T-cell (primary cell): ENCODE data around the gene ATXN2. TPM values are rescaled to one million over a fixed set of nuclear protein-coding genes. Genes with fewer than 3 reads are reported as not detected.

Experiments
- ATAC-seq, 4 experiments: fragments of 200-7000 bp in 3 of 4; fragments of 150-1000 bp in 1 of 4; cut with Tn5 transposase; replicated peaks in 1 of 4; 1 replicate in 3 of 4; 2 replicates in 1 of 4; pipeline ENCODE4 v1.10.0; 2021; ENCODE audit warnings: moderate library complexity in 3 of 4, mild to moderate bottlenecking in 2 of 4, moderate number of reproducible peaks in 1 of 4
- CTCF ChIA-PET, 2 donors: fragments of 300-600 bp; sonication (Branson Sonifier 250); formaldehyde crosslinking; loops; one replicate each; lab custom pipeline; 2022; ENCODE audit warnings: antibody characterized with exemption in 2 of 2; lab: Charles Lee
- POLR2A ChIA-PET, 2 donors: fragments of 300-600 bp; sonication (Branson Sonifier 250); formaldehyde crosslinking; loops; one replicate each; lab custom pipeline; 2022; ENCODE audit warnings: antibody characterized with exemption in 2 of 2; lab: Charles Lee
- DNase-seq, 35 experiments: peaks; one replicate each; pipeline versions ENCODE4 v3.0.0 to v3.0.0-alpha.2; 2013 to 2023
- H3K27ac ChIP-seq: one replicate; pipeline ENCODE4 v1.5.1; 2013; ENCODE audit warnings: low read length
- H3K27me3 ChIP-seq, 2 experiments: replicated peaks in 1 of 2; 1 replicate in 1 of 2; 2 replicates in 1 of 2; pipeline versions ENCODE4 v1.6.1 to v1.7.0; 2013; ENCODE audit warnings: low read length in 1 of 2, mixed read lengths in 1 of 2; ENCODE audit not compliant: control insufficient read depth in 2 of 2, insufficient read depth in 2 of 2; ENCODE audit errors: extremely low read depth in 1 of 2
- H3K36me3 ChIP-seq, 2 donors: 1 replicate in 1 of 2; 2 replicates in 1 of 2; pipeline versions ENCODE4 v1.6.1 to v1.7.0; 2013; ENCODE audit warnings: low read length in 1 of 2; ENCODE audit not compliant: control insufficient read depth in 2 of 2, insufficient read depth in 1 of 2; ENCODE audit errors: extremely low read depth in 1 of 2
- H3K4me1 ChIP-seq, 2 experiments: 1 replicate in 1 of 2; 2 replicates in 1 of 2; pipeline versions ENCODE4 v1.6.1 to v1.7.0; 2013; ENCODE audit warnings: low read length in 2 of 2, mixed read lengths in 1 of 2; ENCODE audit not compliant: insufficient read depth in 2 of 2, control insufficient read depth in 1 of 2; ENCODE audit errors: extremely low read depth in 1 of 2
- H3K4me3 ChIP-seq, 2 donors: 1 replicate in 1 of 2; 2 replicates in 1 of 2; pipeline versions ENCODE4 v1.5.1 to v1.7.0; 2013; ENCODE audit warnings: mild to moderate bottlenecking in 2 of 2, low read length in 1 of 2, moderate library complexity in 1 of 2; ENCODE audit not compliant: control insufficient read depth in 1 of 2; ENCODE audit errors: extremely low read depth in 1 of 2
- H3K9me3 ChIP-seq: 2 replicates; pipeline ENCODE4 v1.7.0; 2013
- H3K27ac Mint-ChIP-seq, 2 donors: one replicate each; pipeline ENCODE4 v1.8.0; 2020 to 2021; ENCODE audit warnings: mild to moderate bottlenecking in 2 of 2, mixed read lengths in 2 of 2
- H3K27me3 Mint-ChIP-seq, 2 donors: one replicate each; pipeline ENCODE4 v1.8.0; 2021 to 2022; ENCODE audit warnings: mixed read lengths in 2 of 2
- H3K36me3 Mint-ChIP-seq: one replicate; pipeline ENCODE4 v1.8.0; 2021; ENCODE audit warnings: mixed read lengths
- H3K4me1 Mint-ChIP-seq, 3 donors: one replicate each; pipeline ENCODE4 v1.8.0; 2020 to 2022; ENCODE audit warnings: mixed read lengths in 3 of 3, mild to moderate bottlenecking in 1 of 3
- H3K4me3 Mint-ChIP-seq, 3 donors: one replicate each; pipeline ENCODE4 v1.8.0; 2020 to 2022; ENCODE audit warnings: mild to moderate bottlenecking in 3 of 3, mixed read lengths in 3 of 3, moderate library complexity in 3 of 3
- H3K9me3 Mint-ChIP-seq, 3 donors: one replicate each; pipeline ENCODE4 v1.8.0; 2020 to 2022; ENCODE audit warnings: mixed read lengths in 3 of 3
- WGBS: methylation state at CpG from one replicate; pipeline ENCODE4 v1.1.5; 2013; ENCODE audit warnings: missing lambda C conversion rate; ENCODE audit not compliant: insufficient coverage; 5-methylcytosine and 5-hydroxymethylcytosine counted together
- total RNA-seq, 35 experiments: library from RNA in 6 of 35; stranded (reverse) in 6 of 35; fragments of 120-200 nt in 1 of 35; gene quantifications; one replicate each; pipeline versions ENCODE4 v1.2.1 to v1.2.4 and lab custom pipeline; 2013 to 2026

ATXN2 gene
- total RNA-seq, 5 donors from 2014 or later (not counting 1 experiment from before 2014, with no cell fraction given), result 48.6 to 54.0 (median 50.3) TPM

GRCh38 chr12:111428728-111429175 is 170.4 kb downstream of the ATXN2 start:
- Mint-ChIP-seq H3K27ac (peak overlapping the region; percentile 96), H3K4me3 (peak overlapping the region in 2 of 3 donors; percentile 51 to 90), H3K9me3 (no peaks in the 10 kb centered on the region), H3K27me3 (no peaks in the 10 kb centered on the region), H3K4me1 (peaks cover 82 to 93% (median 89%) of the 10 kb centered on the region in 3 donors), H3K36me3 (peaks cover 7% of the 10 kb centered on the region)
- POLR2A ChIA-PET, result interaction anchor here in 1 of 2 donors (0.7 kb wide), 2 partner anchors 10 to 16 kb away, joined by 3 read pairs; no protein-coding TSS in a partner anchor
- H3K27me3 ChIP-seq, result no peaks in the 10 kb centered on the region
- H3K9me3 ChIP-seq, result no peaks in the 10 kb centered on the region
- peak in 1 of 4 experiments; percentile 4 for ATAC-seq
- H3K36me3 ChIP-seq, result no peaks in the 10 kb centered on the region
- H3K4me3 ChIP-seq, result peak overlapping the region in 1 of 2 donors; percentile 9
- DNase-seq, result peak in 2 of 35 experiments; percentile 42 to 44
- H3K4me1 ChIP-seq, result peaks cover 62 to 100% of the 10 kb centered on the region in 2 experiments
- 6% methylated on average over 3 of the region's 21 CpGs for WGBS
- H3K27ac ChIP-seq, result peak overlapping the region; percentile 100
- CTCF ChIA-PET, result interaction anchor here (0.7 to 3.2 kb wide), 3 partner anchors 23 to 70 kb away, joined by 4 to 24 read pairs (median 7); no protein-coding TSS in a partner anchor

DNA sequence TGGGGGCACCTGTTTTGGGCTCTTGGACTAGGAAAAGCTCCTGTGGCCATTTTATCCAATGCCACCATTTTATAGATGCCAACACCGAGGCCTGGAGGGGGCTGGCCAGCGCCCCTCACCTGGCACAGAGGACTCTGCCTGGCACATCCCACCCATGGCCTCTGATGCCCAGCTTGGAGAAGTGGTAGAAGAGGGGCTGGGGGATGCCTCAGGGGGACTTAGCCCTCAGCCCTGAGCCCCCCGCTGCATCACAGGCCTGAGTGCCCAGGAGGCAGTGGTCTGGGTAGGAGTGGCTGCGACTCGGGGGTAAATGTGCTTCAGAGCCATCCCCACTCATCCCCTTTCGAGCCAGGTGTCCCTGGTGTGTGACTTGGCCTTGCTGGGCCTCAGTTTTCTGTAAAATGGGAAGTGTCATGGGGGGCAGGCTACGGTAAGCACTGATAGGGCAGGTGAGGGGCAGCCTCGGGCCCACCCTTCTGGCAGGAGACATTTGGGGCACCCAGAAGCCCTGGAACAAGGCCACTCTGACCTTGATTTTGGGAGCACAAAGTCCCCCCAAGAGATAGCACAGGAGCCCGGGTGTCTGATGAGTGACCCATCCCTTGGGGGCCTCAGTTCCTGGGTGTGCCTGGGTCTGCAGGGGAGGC is 170.9 kb downstream of the ATXN2 start:
- Mint-ChIP-seq H3K27me3 (no peaks in the 10 kb centered on the region), H3K9me3 (no peaks in the 10 kb centered on the region), H3K36me3 (peaks cover 7% of the 10 kb centered on the region), H3K4me3 (peak overlapping the region in 2 of 3 donors; percentile 39 to 90), H3K27ac (peak overlapping the region; percentile 87 to 92), H3K4me1 (peaks cover 76 to 87% (median 83%) of the 10 kb centered on the region in 3 donors)
- 56% methylated on average over 3 of the region's 9 CpGs for WGBS
- ATAC-seq, result no peak
- Histone ChIP-seq H3K27ac (peak overlapping the region; percentile 100), H3K4me3 (peak overlapping the region in 1 of 2 donors; percentile 9), H3K36me3 (no peaks in the 10 kb centered on the region), H3K27me3 (no peaks in the 10 kb centered on the region), H3K4me1 (peaks cover 61 to 97% of the 10 kb centered on the region in 2 experiments), H3K9me3 (no peaks in the 10 kb centered on the region)
- ChIA-PET CTCF (interaction anchor here (1.9 to 4.3 kb wide), 2 partner anchors 23 to 24 kb away, joined by 13 to 31 read pairs; no protein-coding TSS in a partner anchor), POLR2A (interaction anchor here in 1 of 2 donors (0.7 kb wide), 1 partner anchor 11 kb away, joined by 3 read pairs; no protein-coding TSS in a partner anchor)
- DNase-seq, result no peak

DNA sequence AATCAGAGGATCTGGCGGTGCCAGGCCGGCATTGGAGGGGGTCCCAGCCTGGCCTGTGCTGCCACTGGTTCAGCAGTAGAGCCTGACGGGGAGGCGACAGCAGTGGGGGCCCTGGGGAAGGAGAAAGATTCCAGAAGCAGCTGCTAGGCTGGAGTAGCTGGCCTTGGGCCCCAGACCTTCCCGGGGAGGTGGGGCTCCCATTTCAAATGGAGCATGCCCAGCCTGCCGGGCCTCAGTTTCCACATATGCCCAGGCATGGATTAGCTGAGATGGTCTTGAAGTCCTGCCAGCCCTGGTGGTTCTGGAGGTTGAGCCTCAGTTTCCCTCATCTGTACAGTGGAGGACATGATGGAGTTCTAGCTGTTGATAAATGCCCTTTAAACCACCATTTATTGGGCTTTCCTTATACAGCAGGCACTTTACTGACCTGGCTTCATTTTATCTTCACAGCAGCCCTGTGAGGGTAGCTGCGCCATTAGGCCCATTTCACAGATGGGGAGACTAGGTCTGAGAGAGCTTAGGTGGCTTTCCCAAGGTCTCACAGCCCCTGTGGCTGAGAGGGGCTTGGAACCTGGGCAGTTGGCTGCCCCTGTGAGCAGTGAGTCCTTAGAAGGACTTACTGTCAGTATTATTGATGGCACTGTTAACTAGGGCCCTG is 171.6 kb downstream of the ATXN2 start:
- ChIA-PET POLR2A (interaction anchor here in 1 of 2 donors (0.7 kb wide), 1 partner anchor 11 kb away, joined by 3 read pairs; no protein-coding TSS in a partner anchor), CTCF (interaction anchor here (0.6 to 4.3 kb wide), 6 partner anchors 14 to 46 kb away, joined by 3 to 31 read pairs (median 8); no protein-coding TSS in a partner anchor)
- H3K4me3 ChIP-seq, result no peak overlapping the region
- Mint-ChIP-seq H3K9me3 (no peaks in the 10 kb centered on the region), H3K36me3 (peaks cover 6% of the 10 kb centered on the region), H3K4me3 (peak overlapping the region in 1 of 3 donors; percentile 90), H3K27ac (peak overlapping the region; percentile 87 to 92), H3K27me3 (no peaks in the 10 kb centered on the region), H3K4me1 (peaks cover 70 to 85% (median 81%) of the 10 kb centered on the region in 3 donors)
- no peaks in the 10 kb centered on the region for H3K27me3 ChIP-seq
- H3K9me3 ChIP-seq, result no peaks in the 10 kb centered on the region
- 100% methylated on average over 5 of the region's 7 CpGs for WGBS
- peaks cover 58 to 90% of the 10 kb centered on the region in 2 experiments for H3K4me1 ChIP-seq
- ATAC-seq, result no peak
- no peak for DNase-seq
- H3K36me3 ChIP-seq, result no peaks in the 10 kb centered on the region
- H3K27ac ChIP-seq, result peak overlapping the region; percentile 100

DNA sequence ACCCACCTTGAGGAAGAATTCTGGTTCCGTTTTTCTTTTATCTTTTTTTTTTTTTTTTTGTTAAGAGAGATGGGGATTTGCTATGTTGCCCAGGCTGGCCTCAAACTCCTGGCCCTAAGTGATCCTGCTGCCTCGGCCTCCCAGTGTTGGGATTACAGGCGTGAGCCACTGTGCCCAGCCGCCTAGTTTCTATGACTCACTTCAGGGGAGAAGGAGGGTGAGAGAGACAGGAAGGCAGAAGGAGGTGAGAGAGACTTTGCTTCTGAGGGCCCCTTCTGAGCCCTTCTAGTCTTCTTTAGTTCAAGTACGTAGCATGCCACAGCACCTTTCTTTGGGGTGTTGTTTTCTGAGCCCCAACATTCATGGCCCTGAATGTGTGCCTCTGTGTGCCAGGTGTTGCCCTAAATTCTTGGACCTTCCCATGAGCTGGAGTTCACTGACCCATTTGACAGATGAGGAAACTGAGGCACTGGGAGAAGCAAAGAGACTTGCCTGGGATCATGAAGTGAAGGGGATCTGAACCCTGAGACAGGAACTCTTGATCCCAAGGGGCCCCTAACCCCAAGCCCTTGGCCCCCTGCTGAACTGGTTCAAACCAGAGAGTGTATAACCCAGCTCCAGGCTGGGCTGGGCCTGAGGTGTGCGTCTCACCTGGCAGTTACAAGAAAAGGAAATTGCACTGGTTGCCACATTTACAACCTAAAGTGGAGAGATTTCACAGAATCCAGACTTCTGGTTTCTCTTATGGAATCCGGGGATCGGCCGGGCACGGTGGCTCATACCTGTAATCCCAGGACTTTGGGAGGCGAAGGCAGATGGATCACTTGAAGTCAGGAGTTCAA is 172.6 kb downstream of the ATXN2 start:
- Histone ChIP-seq H3K4me3 (no peak overlapping the region), H3K27ac (peak overlapping the region; percentile 84), H3K9me3 (no peaks in the 10 kb centered on the region), H3K36me3 (peaks cover 0 to 2% of the 10 kb centered on the region in 2 donors), H3K4me1 (peaks cover 52 to 81% of the 10 kb centered on the region in 2 experiments), H3K27me3 (no peaks in the 10 kb centered on the region)
- POLR2A ChIA-PET, result no interaction called here
- H3K36me3 Mint-ChIP-seq, result peaks cover 6% of the 10 kb centered on the region
- H3K4me1 Mint-ChIP-seq, result peaks cover 60 to 81% (median 76%) of the 10 kb centered on the region in 3 donors
- CTCF ChIA-PET, result interaction anchor here (0.5 to 4.3 kb wide), 9 partner anchors 14 to 51 kb away, joined by 3 to 31 read pairs (median 4); no protein-coding TSS in a partner anchor
- H3K27ac Mint-ChIP-seq, result peak overlapping the region; percentile 87 to 92
- DNase-seq (peak in 2 of 35 experiments; percentile 25 to 63), ATAC-seq (peak; percentile 28 to 58 (median 50))
- H3K9me3 Mint-ChIP-seq, result no peaks in the 10 kb centered on the region
- H3K4me3 Mint-ChIP-seq, result peak overlapping the region; percentile 28 to 90 (median 34)
- H3K27me3 Mint-ChIP-seq, result no peaks in the 10 kb centered on the region
- WGBS, result 64% methylated on average over 7 of the region's 11 CpGs

GRCh38 chr12:111425655-111426054 is 173.5 kb downstream of the ATXN2 start:
- peaks cover 10% of the 10 kb centered on the region for H3K36me3 Mint-ChIP-seq
- H3K4me3 Mint-ChIP-seq, result peak overlapping the region in 1 of 3 donors; percentile 90
- peak overlapping the region; percentile 87 to 92 for H3K27ac Mint-ChIP-seq
- Histone ChIP-seq H3K27me3 (no peaks in the 10 kb centered on the region), H3K36me3 (peaks cover 5 to 8% of the 10 kb centered on the region in 2 donors), H3K27ac (peak overlapping the region; percentile 84), H3K4me1 (peaks cover 45 to 72% of the 10 kb centered on the region in 2 experiments), H3K4me3 (peak overlapping the region in 1 of 2 donors; percentile 5), H3K9me3 (no peaks in the 10 kb centered on the region)
- ATAC-seq (no peak), DNase-seq (no peak)
- POLR2A ChIA-PET, result no interaction called here
- no peaks in the 10 kb centered on the region for H3K9me3 Mint-ChIP-seq
- no peaks in the 10 kb centered on the region for H3K27me3 Mint-ChIP-seq
- peaks cover 51 to 76% (median 70%) of the 10 kb centered on the region in 3 donors for H3K4me1 Mint-ChIP-seq
- WGBS, result 100% methylated on average over 4 of the region's 8 CpGs
- CTCF ChIA-PET, result interaction anchor here (0.6 to 4.3 kb wide), 6 partner anchors 13 to 899 kb away, joined by 3 to 31 read pairs (median 4); no protein-coding TSS in a partner anchor
